HepG2 (cell line): ENCODE data around the gene UVSSA. TPM values are rescaled to one million over a fixed set of nuclear protein-coding genes. Genes with fewer than 3 reads are reported as not detected.
A peak's percentile ranks its signal among the peaks of the same experiment; 100 is the strongest.

Experiments used
- ARNTL ChIP-seq: sonication (generic); formaldehyde crosslinking; IDR thresholded peaks from 2 replicates; pipeline ENCODE4 v1.4.0; 2020; ENCODE audit warnings: mild to moderate bottlenecking, missing genetic modification reagents
- ATF1 ChIP-seq: IDR thresholded peaks from 2 replicates; pipeline ENCODE4 v1.6.1; 2016; ENCODE audit warnings: mild to moderate bottlenecking, control low read depth
- CBFB ChIP-seq: sonication (generic); formaldehyde crosslinking; IDR thresholded peaks from 2 replicates; pipeline ENCODE4 v1.4.0; 2020; ENCODE audit warnings: missing genetic modification reagents
- CBX1 ChIP-seq: IDR thresholded peaks from one replicate; pipeline ENCODE4 v1.6.1; 2016; ENCODE audit warnings: antibody characterized with exemption, low read depth
- CBX5 ChIP-seq: sonication (generic); formaldehyde crosslinking; IDR thresholded peaks from 2 replicates; pipeline ENCODE4 v1.4.0; 2020; ENCODE audit warnings: missing genetic modification reagents, borderline replicate concordance
- CCAR2 ChIP-seq: fragments of 200-400 bp; formaldehyde crosslinking; optimal IDR thresholded peaks from 2 replicates; pipeline ENCODE3; 2018; ENCODE audit warnings: low read depth, mild to moderate bottlenecking, low read length, moderate library complexity
- CREM ChIP-seq, 2 experiments: sonication (generic) in 1 of 2; formaldehyde crosslinking in 1 of 2; IDR thresholded peaks; 2 replicates each; pipeline versions ENCODE4 v1.4.0 to v1.6.1; 2016 to 2020; ENCODE audit warnings: antibody characterized with exemption in 1 of 2, mild to moderate bottlenecking in 1 of 2, missing genetic modification reagents in 1 of 2
- KDM5B ChIP-seq: sonication (generic); formaldehyde crosslinking; IDR thresholded peaks from 2 replicates; pipeline ENCODE4 v1.4.0; 2020; ENCODE audit warnings: missing genetic modification reagents, mild to moderate bottlenecking, borderline replicate concordance
- KDM6A ChIP-seq: IDR thresholded peaks from 2 replicates; pipeline ENCODE4 v1.6.1; 2016; ENCODE audit warnings: low read depth
- KLF15 ChIP-seq: sonication (generic); formaldehyde crosslinking; IDR thresholded peaks from 2 replicates; pipeline ENCODE4 v1.8.1; 2023; ENCODE audit warnings: borderline replicate concordance, mild to moderate bottlenecking, inconsistent platforms, missing genetic modification reagents, mixed read lengths
- NFE2L1 ChIP-seq: sonication (generic); formaldehyde crosslinking; IDR thresholded peaks from 2 replicates; pipeline ENCODE4 v1.4.0; 2020; ENCODE audit warnings: missing genetic modification reagents, mild to moderate bottlenecking, borderline replicate concordance
- NR2F2 ChIP-seq: IDR thresholded peaks from 2 replicates; pipeline ENCODE4 v1.6.1; 2012; ENCODE audit warnings: low read depth, inconsistent platforms, borderline replicate concordance
- PHF5A ChIP-seq: IDR thresholded peaks from one replicate; pipeline ENCODE4 v1.6.1; 2018; ENCODE audit warnings: low read depth, missing genetic modification reagents; ENCODE audit not compliant: unreplicated experiment
- YEATS4 ChIP-seq: sonication (generic); formaldehyde crosslinking; IDR thresholded peaks from 2 replicates; pipeline ENCODE4 v1.4.0; 2020; ENCODE audit warnings: missing genetic modification reagents, borderline replicate concordance
- ZBTB42 ChIP-seq: sonication (generic); formaldehyde crosslinking; IDR thresholded peaks from 2 replicates; pipeline ENCODE4 v1.5.0; 2020; ENCODE audit warnings: mild to moderate bottlenecking, missing genetic modification reagents
- ZMAT3 ChIP-seq: sonication (generic); formaldehyde crosslinking; conservative IDR thresholded peaks from 2 replicates; pipeline ENCODE4 v1.7.0; 2021; ENCODE audit warnings: missing genetic modification reagents
- ZNF430 ChIP-seq: sonication (generic); formaldehyde crosslinking; IDR thresholded peaks from 2 replicates; pipeline ENCODE4 v1.9.0; 2021; ENCODE audit warnings: mild to moderate bottlenecking, missing genetic modification reagents
- ZNF446 ChIP-seq: sonication (generic); formaldehyde crosslinking; IDR thresholded peaks from 2 replicates; pipeline ENCODE4 v1.5.0; 2020; ENCODE audit warnings: mild to moderate bottlenecking, missing genetic modification reagents
- ZNF496 ChIP-seq: sonication (generic); formaldehyde crosslinking; IDR thresholded peaks from 2 replicates; pipeline ENCODE4 v1.8.1; 2023; ENCODE audit warnings: mild to moderate bottlenecking, moderate library complexity, missing genetic modification reagents; ENCODE audit not compliant: insufficient replicate concordance
- ZNF598 ChIP-seq: sonication (generic); formaldehyde crosslinking; IDR thresholded peaks from 2 replicates; pipeline ENCODE4 v1.5.1; 2020; ENCODE audit warnings: mild to moderate bottlenecking, missing genetic modification reagents, borderline replicate concordance
- ZNF749 ChIP-seq: sonication (generic); formaldehyde crosslinking; IDR thresholded peaks from 2 replicates; pipeline ENCODE4 v1.8.0; 2022; ENCODE audit warnings: mild to moderate bottlenecking, missing genetic modification reagents, moderate library complexity, borderline replicate concordance
- ZNF761 ChIP-seq: sonication (generic); formaldehyde crosslinking; conservative IDR thresholded peaks from 2 replicates; pipeline ENCODE4 v1.4.0; 2020; ENCODE audit warnings: mild to moderate bottlenecking, missing genetic modification reagents
- ZNF841 ChIP-seq: sonication (generic); formaldehyde crosslinking; IDR thresholded peaks from 2 replicates; pipeline ENCODE4 v1.8.1; 2023; ENCODE audit warnings: missing genetic modification reagents, borderline replicate concordance
- polyA plus RNA-seq, 8 experiments: library from polyadenylated mRNA; depleted of rRNA in 3 of 8; stranded (reverse) in 7 of 8; unstranded in 1 of 8; fragments of >200 nt; fragmentation: Illumina TruSeq in 4 of 8; extraction: Trizol in 4 of 8; gene quantifications; 2 replicates each; pipeline versions ENCODE4 v1.2.1 to v1.2.3, GENCODE V29; 2011 to 2016; ENCODE audit warnings: low read depth in 4 of 8, missing spikeins in 1 of 8, mixed read lengths in 1 of 8; ENCODE audit not compliant: insufficient read depth in 1 of 8
- total RNA-seq, 5 experiments: library from RNA; depleted of rRNA; stranded (reverse); fragments of >200 nt; fragmentation: Illumina TruSeq; extraction: Trizol; gene quantifications; 2 replicates each; pipeline ENCODE4 v1.2.3, GENCODE V29; 2016; ENCODE audit warnings: low read depth in 1 of 5
- TF ChIP-seq, protein P1 (sequence below): sonication (generic); formaldehyde crosslinking; conservative IDR thresholded peaks from 2 replicates; pipeline ENCODE4 v1.4.0; 2020; ENCODE audit warnings: mild to moderate bottlenecking, missing genetic modification reagents, moderate library complexity
- TF ChIP-seq, protein P2 (sequence below): sonication (generic); formaldehyde crosslinking; IDR thresholded peaks from 2 replicates; pipeline ENCODE4 v1.4.0; 2020; ENCODE audit warnings: missing genetic modification reagents
- TF ChIP-seq, protein P3 (sequence below): sonication (generic); formaldehyde crosslinking; IDR thresholded peaks from 2 replicates; pipeline ENCODE4 v1.8.0; 2023; ENCODE audit warnings: mild to moderate bottlenecking, missing genetic modification reagents

UVSSA gene
- total and polyA plus RNA-seq, 2 of the 13 experiments (the other 11 are each of a cell fraction or from before 2014, with no cell fraction given): 4.6 to 8.4 TPM

DNA sequence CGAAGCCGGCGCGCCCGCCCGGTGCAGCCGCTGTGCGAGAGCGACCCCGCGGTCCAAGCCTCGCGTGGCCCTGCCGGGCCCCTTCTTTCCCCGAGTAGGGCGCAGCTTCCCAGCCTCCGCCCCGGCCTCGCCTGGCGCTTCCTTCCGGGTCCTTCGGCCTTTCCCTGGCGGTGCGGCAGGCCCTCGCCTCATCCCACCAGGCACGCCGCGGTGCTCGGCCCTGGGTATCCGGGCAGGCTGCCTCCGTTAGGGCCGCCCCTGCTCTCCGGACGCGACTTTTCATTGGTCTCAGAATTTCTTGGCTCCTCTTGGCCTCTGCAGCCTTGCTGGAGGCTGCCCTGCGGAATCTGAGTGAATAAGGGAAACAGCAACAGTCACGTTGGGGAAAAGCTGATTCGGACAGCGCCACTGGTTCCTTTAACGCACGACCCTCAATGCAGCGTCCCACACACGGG is 429 bp downstream of the UVSSA start (continued):
- TF ChIP-seq, protein P1, sequence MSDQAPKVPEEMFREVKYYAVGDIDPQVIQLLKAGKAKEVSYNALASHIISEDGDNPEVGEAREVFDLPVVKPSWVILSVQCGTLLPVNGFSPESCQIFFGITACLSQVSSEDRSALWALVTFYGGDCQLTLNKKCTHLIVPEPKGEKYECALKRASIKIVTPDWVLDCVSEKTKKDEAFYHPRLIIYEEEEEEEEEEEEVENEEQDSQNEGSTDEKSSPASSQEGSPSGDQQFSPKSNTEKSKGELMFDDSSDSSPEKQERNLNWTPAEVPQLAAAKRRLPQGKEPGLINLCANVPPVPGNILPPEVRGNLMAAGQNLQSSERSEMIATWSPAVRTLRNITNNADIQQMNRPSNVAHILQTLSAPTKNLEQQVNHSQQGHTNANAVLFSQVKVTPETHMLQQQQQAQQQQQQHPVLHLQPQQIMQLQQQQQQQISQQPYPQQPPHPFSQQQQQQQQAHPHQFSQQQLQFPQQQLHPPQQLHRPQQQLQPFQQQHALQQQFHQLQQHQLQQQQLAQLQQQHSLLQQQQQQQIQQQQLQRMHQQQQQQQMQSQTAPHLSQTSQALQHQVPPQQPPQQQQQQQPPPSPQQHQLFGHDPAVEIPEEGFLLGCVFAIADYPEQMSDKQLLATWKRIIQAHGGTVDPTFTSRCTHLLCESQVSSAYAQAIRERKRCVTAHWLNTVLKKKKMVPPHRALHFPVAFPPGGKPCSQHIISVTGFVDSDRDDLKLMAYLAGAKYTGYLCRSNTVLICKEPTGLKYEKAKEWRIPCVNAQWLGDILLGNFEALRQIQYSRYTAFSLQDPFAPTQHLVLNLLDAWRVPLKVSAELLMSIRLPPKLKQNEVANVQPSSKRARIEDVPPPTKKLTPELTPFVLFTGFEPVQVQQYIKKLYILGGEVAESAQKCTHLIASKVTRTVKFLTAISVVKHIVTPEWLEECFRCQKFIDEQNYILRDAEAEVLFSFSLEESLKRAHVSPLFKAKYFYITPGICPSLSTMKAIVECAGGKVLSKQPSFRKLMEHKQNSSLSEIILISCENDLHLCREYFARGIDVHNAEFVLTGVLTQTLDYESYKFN: no peak
- peak; percentile 83 for TF ChIP-seq ZNF446 (CRISPR knock-in tag)
- TF ChIP-seq CREM (IDR thresholded peaks at IDR 0.05): no peak
- no peak for TF ChIP-seq CREM (CRISPR knock-in tag; IDR thresholded peaks at IDR 0.05)
- TF ChIP-seq ATF1 (CRISPR knock-in tag): no peak
- TF ChIP-seq KLF15 (CRISPR knock-in tag): 0 out of 2 replicates have a peak, but pooled peaks have one; percentile 23
- TF ChIP-seq CBX5 (CRISPR knock-in tag): 0 out of 2 replicates have a peak, but pooled peaks have one; percentile 32
- TF ChIP-seq ZBTB42 (CRISPR knock-in tag): no peak
- TF ChIP-seq, protein P2, sequence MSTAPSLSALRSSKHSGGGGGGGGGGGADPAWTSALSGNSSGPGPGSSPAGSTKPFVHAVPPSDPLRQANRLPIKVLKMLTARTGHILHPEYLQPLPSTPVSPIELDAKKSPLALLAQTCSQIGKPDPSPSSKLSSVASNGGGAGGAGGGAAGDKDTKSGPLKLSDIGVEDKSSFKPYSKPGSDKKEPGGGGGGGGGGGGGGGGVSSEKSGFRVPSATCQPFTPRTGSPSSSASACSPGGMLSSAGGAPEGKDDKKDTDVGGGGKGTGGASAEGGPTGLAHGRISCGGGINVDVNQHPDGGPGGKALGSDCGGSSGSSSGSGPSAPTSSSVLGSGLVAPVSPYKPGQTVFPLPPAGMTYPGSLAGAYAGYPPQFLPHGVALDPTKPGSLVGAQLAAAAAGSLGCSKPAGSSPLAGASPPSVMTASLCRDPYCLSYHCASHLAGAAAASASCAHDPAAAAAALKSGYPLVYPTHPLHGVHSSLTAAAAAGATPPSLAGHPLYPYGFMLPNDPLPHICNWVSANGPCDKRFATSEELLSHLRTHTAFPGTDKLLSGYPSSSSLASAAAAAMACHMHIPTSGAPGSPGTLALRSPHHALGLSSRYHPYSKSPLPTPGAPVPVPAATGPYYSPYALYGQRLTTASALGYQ (CRISPR knock-in tag): no peak
- no peak for TF ChIP-seq KDM5B (CRISPR knock-in tag)
- TF ChIP-seq CCAR2: no peak
- TF ChIP-seq YEATS4 (CRISPR knock-in tag): peak; percentile 18; the same call in 1 of the 2 replicates
- peak; percentile 55; the same call in 1 of the 2 replicates for TF ChIP-seq ZNF430 (CRISPR knock-in tag)
- no peak for TF ChIP-seq KDM6A (CRISPR knock-in tag)
- no peak for TF ChIP-seq PHF5A
- TF ChIP-seq ARNTL (CRISPR knock-in tag): 0 out of 2 replicates have a peak, but pooled peaks have one; percentile 8
- no peak for TF ChIP-seq ZNF841 (CRISPR knock-in tag)
- no peak for TF ChIP-seq ZNF598 (CRISPR knock-in tag)
- TF ChIP-seq ZNF761 (CRISPR knock-in tag): no peak; the same call in 1 of the 2 replicates
- TF ChIP-seq NFE2L1: no peak
- no peak for TF ChIP-seq NR2F2
- no peak for TF ChIP-seq CBX1
- TF ChIP-seq ZNF749 (CRISPR knock-in tag): no peak
- TF ChIP-seq, protein P3, sequence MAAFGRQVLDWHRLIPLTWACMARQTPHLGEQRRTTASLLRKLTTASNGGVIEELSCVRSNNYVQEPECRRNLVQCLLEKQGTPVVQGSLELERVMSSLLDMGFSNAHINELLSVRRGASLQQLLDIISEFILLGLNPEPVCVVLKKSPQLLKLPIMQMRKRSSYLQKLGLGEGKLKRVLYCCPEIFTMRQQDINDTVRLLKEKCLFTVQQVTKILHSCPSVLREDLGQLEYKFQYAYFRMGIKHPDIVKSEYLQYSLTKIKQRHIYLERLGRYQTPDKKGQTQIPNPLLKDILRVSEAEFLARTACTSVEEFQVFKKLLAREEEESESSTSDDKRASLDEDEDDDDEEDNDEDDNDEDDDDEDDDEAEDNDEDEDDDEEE (CRISPR knock-in tag): 0 out of 2 replicates have a peak, but pooled peaks have one; percentile 68
- TF ChIP-seq ZMAT3 (CRISPR knock-in tag): 0 out of 2 replicates have a peak, but pooled peaks have one; percentile 36
- no peak for TF ChIP-seq ZNF496 (CRISPR knock-in tag)
- TF ChIP-seq CBFB: no peak
